K562 (cell line): ENCODE measurements around the gene CRYBA4.

Source experiments
- KLF1 ChIP-seq: fragments of 450-650 bp; IDR thresholded peaks from 2 replicates; pipeline ENCODE4 v1.6.1; 2016; ENCODE audit warnings: missing genetic modification characterization, missing compliant biosample characterization
- NRF1 ChIP-seq, 2 experiments: fragments of 450-650 bp; IDR thresholded peaks in 1 of 2; conservative IDR thresholded peaks in 1 of 2; 2 replicates each; pipeline ENCODE4 v1.6.1; 2014; ENCODE audit warnings: mild to moderate bottlenecking in 2 of 2
- PREB ChIP-seq: sonication (generic); formaldehyde crosslinking; IDR thresholded peaks from 2 replicates; pipeline ENCODE4 v1.8.1; 2023; ENCODE audit warnings: mild to moderate bottlenecking, missing genetic modification reagents
- SP1 ChIP-seq: sonication (generic); formaldehyde crosslinking; IDR thresholded peaks from 2 replicates; pipeline ENCODE4 v1.8.1; 2022; ENCODE audit warnings: mild to moderate bottlenecking, missing genetic modification reagents
- TAF1 ChIP-seq: IDR thresholded peaks from 2 replicates; pipeline ENCODE4 v1.6.1; 2011; ENCODE audit warnings: mild to moderate bottlenecking, low read length, moderate library complexity; ENCODE audit not compliant: insufficient read depth, control insufficient read depth, severe bottlenecking; ENCODE audit errors: extremely low read depth
- TRIM24 ChIP-seq, 2 experiments: fragments of 450-650 bp; IDR thresholded peaks; 2 replicates each; pipeline ENCODE4 v1.6.1; 2016
- ZNF134 ChIP-seq: fragments of 250-450 bp; sonication (Bioruptor Pico); conservative IDR thresholded peaks from 2 replicates; pipeline ENCODE4 v1.4.0; 2020
- TF ChIP-seq, protein P1 (sequence below): sonication (generic); formaldehyde crosslinking; IDR thresholded peaks from 2 replicates; pipeline ENCODE4 v1.9.0; 2022; ENCODE audit warnings: mild to moderate bottlenecking, missing genetic modification reagents
- TF ChIP-seq, protein P2 (sequence below): fragments of 250-450 bp; sonication (Bioruptor Pico); IDR thresholded peaks from 2 replicates; pipeline ENCODE4 v1.5.0; 2022; ENCODE audit warnings: mild to moderate bottlenecking

DNA sequence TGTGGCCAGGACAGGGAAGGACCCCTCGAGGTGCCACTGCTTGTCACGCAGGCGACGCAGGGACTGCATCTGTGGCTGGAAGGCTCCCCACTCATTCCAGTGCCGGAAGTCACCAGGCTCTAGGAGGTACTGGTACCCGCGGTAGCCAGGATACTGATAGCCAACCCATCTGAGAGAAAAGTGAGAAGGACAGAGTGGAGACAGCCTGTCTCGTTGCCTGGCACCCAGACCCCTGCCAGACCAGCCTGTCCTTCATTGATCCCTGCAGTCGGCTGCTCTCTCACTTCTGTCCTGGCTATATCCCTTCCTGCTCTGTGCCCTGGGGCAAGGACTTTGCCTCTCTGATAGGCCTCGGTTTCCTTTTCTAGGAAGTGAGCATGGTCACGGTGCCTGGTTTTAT is 22.3 kb upstream of the CRYBA4 start:
- TF ChIP-seq TRIM24 (IDR thresholded peaks at IDR 0.05) = no peak
- TF ChIP-seq, protein P1, sequence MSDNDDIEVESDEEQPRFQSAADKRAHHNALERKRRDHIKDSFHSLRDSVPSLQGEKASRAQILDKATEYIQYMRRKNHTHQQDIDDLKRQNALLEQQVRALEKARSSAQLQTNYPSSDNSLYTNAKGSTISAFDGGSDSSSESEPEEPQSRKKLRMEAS (CRISPR knock-in tag) = no peak
- no peak for TF ChIP-seq TAF1
- TF ChIP-seq, protein P2, sequence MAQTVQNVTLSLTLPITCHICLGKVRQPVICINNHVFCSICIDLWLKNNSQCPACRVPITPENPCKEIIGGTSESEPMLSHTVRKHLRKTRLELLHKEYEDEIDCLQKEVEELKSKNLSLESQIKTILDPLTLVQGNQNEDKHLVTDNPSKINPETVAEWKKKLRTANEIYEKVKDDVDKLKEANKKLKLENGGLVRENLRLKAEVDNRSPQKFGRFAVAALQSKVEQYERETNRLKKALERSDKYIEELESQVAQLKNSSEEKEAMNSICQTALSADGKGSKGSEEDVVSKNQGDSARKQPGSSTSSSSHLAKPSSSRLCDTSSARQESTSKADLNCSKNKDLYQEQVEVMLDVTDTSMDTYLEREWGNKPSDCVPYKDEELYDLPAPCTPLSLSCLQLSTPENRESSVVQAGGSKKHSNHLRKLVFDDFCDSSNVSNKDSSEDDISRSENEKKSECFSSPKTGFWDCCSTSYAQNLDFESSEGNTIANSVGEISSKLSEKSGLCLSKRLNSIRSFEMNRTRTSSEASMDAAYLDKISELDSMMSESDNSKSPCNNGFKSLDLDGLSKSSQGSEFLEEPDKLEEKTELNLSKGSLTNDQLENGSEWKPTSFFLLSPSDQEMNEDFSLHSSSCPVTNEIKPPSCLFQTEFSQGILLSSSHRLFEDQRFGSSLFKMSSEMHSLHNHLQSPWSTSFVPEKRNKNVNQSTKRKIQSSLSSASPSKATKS (CRISPR knock-in tag) = no peak
- TF ChIP-seq KLF1 (tag) = no peak
- no peak for TF ChIP-seq PREB (CRISPR knock-in tag)
- TF ChIP-seq ZNF134 = no peak
- no peak for TF ChIP-seq SP1 (CRISPR knock-in tag)
- no peak for TF ChIP-seq NRF1 (conservative IDR thresholded peaks at IDR 0.05 in 1 of 2, IDR thresholded peaks at IDR 0.05 in 1 of 2)
